K562 (cell line): Measurements from ENCODE around the gene LLCFC1. TPM values are rescaled to one million over a fixed set of nuclear protein-coding genes. Genes with fewer than 3 reads are reported as not detected.

Experiments
- ELF2 ChIP-seq: fragments of 250-450 bp; sonication (Bioruptor Pico); IDR thresholded peaks from 2 replicates; pipeline ENCODE4 v1.5.0; 2021; ENCODE audit warnings: mild to moderate bottlenecking
- ETV1 ChIP-seq: fragments of 450-650 bp; conservative IDR thresholded peaks from 2 replicates; pipeline ENCODE4 v1.6.1; 2016; ENCODE audit warnings: missing genetic modification characterization, control low read depth, low read depth, missing compliant biosample characterization
- GABPB1 ChIP-seq: sonication (generic); formaldehyde crosslinking; IDR thresholded peaks from 2 replicates; pipeline ENCODE4 v1.8.0; 2022; ENCODE audit warnings: mild to moderate bottlenecking, missing genetic modification reagents
- HDAC1 ChIP-seq, 2 experiments: fragments of 450-650 bp; IDR thresholded peaks; 2 replicates each; pipeline ENCODE4 v1.6.1; 2016 to 2017; ENCODE audit warnings: inconsistent platforms in 1 of 2, mild to moderate bottlenecking in 1 of 2, moderate library complexity in 1 of 2
- KDM5B ChIP-seq: fragments of 200-600 bp; sonication (generic); IDR thresholded peaks from 2 replicates; pipeline ENCODE4 v1.6.1; 2012; ENCODE audit warnings: low read depth, mild to moderate bottlenecking, moderate library complexity, low read length, control low read depth, inconsistent platforms; ENCODE audit not compliant: insufficient replicate concordance
- NEUROD1 ChIP-seq: fragments of 150-350 bp; IDR thresholded peaks from 2 replicates; pipeline ENCODE4 v1.6.1; 2014; ENCODE audit warnings: borderline replicate concordance, low read length, low read depth; ENCODE audit not compliant: partially characterized antibody
- NFIC ChIP-seq: fragments of 450-650 bp; IDR thresholded peaks from 2 replicates; pipeline ENCODE4 v1.6.1; 2017; ENCODE audit warnings: mild to moderate bottlenecking, inconsistent platforms
- PCBP1 ChIP-seq: fragments of 200-400 bp; formaldehyde crosslinking; IDR thresholded peaks from 2 replicates; pipeline ENCODE4 v1.6.1; 2018; ENCODE audit warnings: mild to moderate bottlenecking, low read depth, low read length; ENCODE audit not compliant: poor library complexity, severe bottlenecking
- PHF8 ChIP-seq: fragments of 200-600 bp; sonication (generic); IDR thresholded peaks from 2 replicates; pipeline ENCODE4 v1.6.1; 2012; ENCODE audit warnings: mixed run types, mild to moderate bottlenecking, inconsistent platforms, low read length, moderate library complexity, borderline replicate concordance
- PRMT5 ChIP-seq: sonication (generic); formaldehyde crosslinking; IDR thresholded peaks from 2 replicates; pipeline ENCODE4 v1.5.0; 2020; ENCODE audit warnings: missing genetic modification reagents
- PTTG1 ChIP-seq: fragments of 450-650 bp; IDR thresholded peaks from 2 replicates; pipeline ENCODE4 v1.6.1; 2016; ENCODE audit warnings: low read depth, mild to moderate bottlenecking, missing genetic modification characterization, missing compliant biosample characterization
- RAD21 ChIP-seq, 2 experiments: fragments of 250-450 bp in 1 of 2; fragments of 450-650 bp in 1 of 2; sonication (Bioruptor Pico) in 1 of 2; formaldehyde crosslinking in 1 of 2; IDR thresholded peaks in 1 of 2; conservative IDR thresholded peaks in 1 of 2; 2 replicates each; pipeline versions ENCODE4 v1.4.0 to v1.8.0; 2020 to 2022; ENCODE audit warnings: mild to moderate bottlenecking in 2 of 2, moderate library complexity in 1 of 2
- SMC3 ChIP-seq: conservative IDR thresholded peaks from 2 replicates; pipeline ENCODE4 v1.6.1; 2011; ENCODE audit warnings: low read depth, low read length, improper control_type of control experiment; ENCODE audit not compliant: insufficient read depth
- TAL1 ChIP-seq: fragments of 450-650 bp; IDR thresholded peaks from 2 replicates; pipeline ENCODE4 v1.6.1; 2016; ENCODE audit warnings: mild to moderate bottlenecking
- polyA plus RNA-seq, 8 experiments: library from polyadenylated mRNA; depleted of rRNA in 4 of 8; stranded (reverse) in 5 of 8; unstranded in 3 of 8; fragments of >200 nt; fragmentation: Nextera tagmentation in 2 of 8; fragmentation: Illumina TruSeq in 1 of 8; extraction: Ambion mirVana in 2 of 8; extraction: Trizol in 1 of 8; gene quantifications; 2 replicates each; pipeline versions ENCODE4 v1.2.1 to v1.2.3, GENCODE V29; 2011 to 2014; ENCODE audit warnings: inconsistent platforms in 1 of 8, missing spikeins in 1 of 8
- total RNA-seq, 7 experiments: library from RNA; depleted of rRNA in 6 of 7; stranded (reverse); fragments of >200 nt in 6 of 7; fragmentation: Illumina TruSeq in 2 of 7; extraction: Trizol in 2 of 7; gene quantifications; 2 replicates each; pipeline versions ENCODE4 v1.2.1 to v1.2.3, GENCODE V29; 2011 to 2021; ENCODE audit warnings: low replicate concordance in 1 of 7
- TF ChIP-seq, protein P1 (sequence below): fragments of 450-650 bp; IDR thresholded peaks from 2 replicates; pipeline ENCODE4 v1.7.0; 2016; ENCODE audit warnings: borderline replicate concordance
- TF ChIP-seq, protein P2 (sequence below): fragments of 250-450 bp; sonication (Bioruptor Pico); IDR thresholded peaks from 2 replicates; pipeline ENCODE4 v1.4.0; 2020; ENCODE audit warnings: borderline replicate concordance
- TF ChIP-seq, protein P3 (sequence below): IDR thresholded peaks from 2 replicates; pipeline ENCODE4 v1.6.1; 2014; ENCODE audit warnings: antibody characterized with exemption
- TF ChIP-seq, protein P4 (sequence below): fragments of 450-650 bp; formaldehyde crosslinking; IDR thresholded peaks from 2 replicates; pipeline ENCODE4 v1.4.0; 2020; ENCODE audit warnings: mild to moderate bottlenecking, moderate library complexity
- TF ChIP-seq, protein P5 (sequence below): sonication (generic); formaldehyde crosslinking; IDR thresholded peaks from 2 replicates; pipeline ENCODE4 v1.8.1; 2023; ENCODE audit warnings: mild to moderate bottlenecking, missing genetic modification reagents

Gene LLCFC1
- total and polyA plus RNA-seq, 9 of the 15 experiments (the other 6 are each of a cell fraction or from before 2014, with no cell fraction given), result not detected

DNA sequence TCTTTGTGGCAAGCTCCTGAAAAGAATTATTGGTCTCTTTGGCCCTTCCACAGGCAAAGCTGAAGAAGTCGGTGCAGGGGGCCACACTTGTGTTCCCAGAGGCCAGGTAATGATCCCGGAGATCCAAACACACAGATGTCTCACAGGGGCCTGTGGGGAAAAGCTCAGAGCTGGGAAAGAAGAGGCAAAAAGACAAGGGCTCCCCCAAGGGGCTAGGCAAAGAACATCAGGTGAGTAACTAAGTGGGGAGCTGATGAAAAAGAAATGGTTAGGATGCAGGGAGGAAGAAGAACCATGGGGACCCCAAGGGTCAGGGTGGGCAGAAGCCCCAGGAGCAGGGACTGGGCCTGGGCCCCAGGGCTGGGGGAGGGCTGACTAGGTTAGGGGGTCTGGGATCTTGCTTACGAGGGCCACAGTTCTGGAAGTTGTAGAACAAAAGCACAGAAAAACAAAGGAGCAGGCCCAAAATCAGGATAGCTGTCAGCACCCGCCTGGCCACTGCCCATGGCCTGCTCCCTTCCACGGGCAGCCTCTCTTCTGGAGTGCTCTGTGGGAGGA is 21.8 kb downstream of the LLCFC1 start (continued):
- TF ChIP-seq ETV1 (tag), result no peak
- TF ChIP-seq GABPB1, result no peak
- peak; percentile 54 to 82 for TF ChIP-seq RAD21 (CRISPR knock-in tag; conservative IDR thresholded peaks at IDR 0.05 in 1 of 2, IDR thresholded peaks at IDR 0.05 in 1 of 2)
- TF ChIP-seq SMC3, result peak; percentile 16; the same call in 1 of the 2 replicates
- TF ChIP-seq PCBP1, result no peak
- no peak for TF ChIP-seq ELF2 (CRISPR knock-in tag)
- TF ChIP-seq, protein P1, sequence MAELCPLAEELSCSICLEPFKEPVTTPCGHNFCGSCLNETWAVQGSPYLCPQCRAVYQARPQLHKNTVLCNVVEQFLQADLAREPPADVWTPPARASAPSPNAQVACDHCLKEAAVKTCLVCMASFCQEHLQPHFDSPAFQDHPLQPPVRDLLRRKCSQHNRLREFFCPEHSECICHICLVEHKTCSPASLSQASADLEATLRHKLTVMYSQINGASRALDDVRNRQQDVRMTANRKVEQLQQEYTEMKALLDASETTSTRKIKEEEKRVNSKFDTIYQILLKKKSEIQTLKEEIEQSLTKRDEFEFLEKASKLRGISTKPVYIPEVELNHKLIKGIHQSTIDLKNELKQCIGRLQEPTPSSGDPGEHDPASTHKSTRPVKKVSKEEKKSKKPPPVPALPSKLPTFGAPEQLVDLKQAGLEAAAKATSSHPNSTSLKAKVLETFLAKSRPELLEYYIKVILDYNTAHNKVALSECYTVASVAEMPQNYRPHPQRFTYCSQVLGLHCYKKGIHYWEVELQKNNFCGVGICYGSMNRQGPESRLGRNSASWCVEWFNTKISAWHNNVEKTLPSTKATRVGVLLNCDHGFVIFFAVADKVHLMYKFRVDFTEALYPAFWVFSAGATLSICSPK, result 0 out of 2 replicates have a peak, but pooled peaks have one; percentile 22
- peak; percentile 38 for TF ChIP-seq KDM5B
- no peak for TF ChIP-seq PTTG1 (tag)
- no peak for TF ChIP-seq PRMT5
- TF ChIP-seq PHF8, result no peak
- no peak for TF ChIP-seq NFIC
- peak; percentile 14 for TF ChIP-seq NEUROD1
- TF ChIP-seq HDAC1 (IDR thresholded peaks at IDR 0.05), result no peak
- TF ChIP-seq, protein P2, sequence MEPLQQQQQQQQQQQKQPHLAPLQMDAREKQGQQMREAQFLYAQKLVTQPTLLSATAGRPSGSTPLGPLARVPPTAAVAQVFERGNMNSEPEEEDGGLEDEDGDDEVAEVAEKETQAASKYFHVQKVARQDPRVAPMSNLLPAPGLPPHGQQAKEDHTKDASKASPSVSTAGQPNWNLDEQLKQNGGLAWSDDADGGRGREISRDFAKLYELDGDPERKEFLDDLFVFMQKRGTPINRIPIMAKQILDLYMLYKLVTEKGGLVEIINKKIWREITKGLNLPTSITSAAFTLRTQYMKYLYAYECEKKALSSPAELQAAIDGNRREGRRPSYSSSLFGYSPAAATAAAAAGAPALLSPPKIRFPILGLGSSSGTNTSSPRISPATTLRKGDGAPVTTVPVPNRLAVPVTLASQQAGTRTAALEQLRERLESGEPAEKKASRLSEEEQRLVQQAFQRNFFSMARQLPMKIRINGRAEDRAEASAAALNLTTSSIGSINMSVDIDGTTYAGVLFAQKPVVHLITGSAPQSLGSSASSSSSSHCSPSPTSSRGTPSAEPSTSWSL (CRISPR knock-in tag), result no peak
- TF ChIP-seq, protein P3, sequence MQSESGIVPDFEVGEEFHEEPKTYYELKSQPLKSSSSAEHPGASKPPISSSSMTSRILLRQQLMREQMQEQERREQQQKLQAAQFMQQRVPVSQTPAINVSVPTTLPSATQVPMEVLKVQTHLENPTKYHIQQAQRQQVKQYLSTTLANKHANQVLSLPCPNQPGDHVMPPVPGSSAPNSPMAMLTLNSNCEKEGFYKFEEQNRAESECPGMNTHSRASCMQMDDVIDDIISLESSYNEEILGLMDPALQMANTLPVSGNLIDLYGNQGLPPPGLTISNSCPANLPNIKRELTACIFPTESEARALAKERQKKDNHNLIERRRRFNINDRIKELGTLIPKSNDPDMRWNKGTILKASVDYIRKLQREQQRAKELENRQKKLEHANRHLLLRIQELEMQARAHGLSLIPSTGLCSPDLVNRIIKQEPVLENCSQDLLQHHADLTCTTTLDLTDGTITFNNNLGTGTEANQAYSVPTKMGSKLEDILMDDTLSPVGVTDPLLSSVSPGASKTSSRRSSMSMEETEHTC, result no peak
- TF ChIP-seq TAL1, result no peak
- TF ChIP-seq, protein P4, sequence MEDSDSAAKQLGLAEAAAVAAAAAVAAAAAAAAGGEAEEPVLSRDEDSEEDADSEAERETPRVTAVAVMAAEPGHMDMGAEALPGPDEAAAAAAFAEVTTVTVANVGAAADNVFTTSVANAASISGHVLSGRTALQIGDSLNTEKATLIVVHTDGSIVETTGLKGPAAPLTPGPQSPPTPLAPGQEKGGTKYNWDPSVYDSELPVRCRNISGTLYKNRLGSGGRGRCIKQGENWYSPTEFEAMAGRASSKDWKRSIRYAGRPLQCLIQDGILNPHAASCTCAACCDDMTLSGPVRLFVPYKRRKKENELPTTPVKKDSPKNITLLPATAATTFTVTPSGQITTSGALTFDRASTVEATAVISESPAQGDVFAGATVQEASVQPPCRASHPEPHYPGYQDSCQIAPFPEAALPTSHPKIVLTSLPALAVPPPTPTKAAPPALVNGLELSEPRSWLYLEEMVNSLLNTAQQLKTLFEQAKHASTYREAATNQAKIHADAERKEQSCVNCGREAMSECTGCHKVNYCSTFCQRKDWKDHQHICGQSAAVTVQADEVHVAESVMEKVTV (CRISPR knock-in tag), result 0 out of 2 replicates have a peak, but pooled peaks have one; percentile 6
- TF ChIP-seq, protein P5, sequence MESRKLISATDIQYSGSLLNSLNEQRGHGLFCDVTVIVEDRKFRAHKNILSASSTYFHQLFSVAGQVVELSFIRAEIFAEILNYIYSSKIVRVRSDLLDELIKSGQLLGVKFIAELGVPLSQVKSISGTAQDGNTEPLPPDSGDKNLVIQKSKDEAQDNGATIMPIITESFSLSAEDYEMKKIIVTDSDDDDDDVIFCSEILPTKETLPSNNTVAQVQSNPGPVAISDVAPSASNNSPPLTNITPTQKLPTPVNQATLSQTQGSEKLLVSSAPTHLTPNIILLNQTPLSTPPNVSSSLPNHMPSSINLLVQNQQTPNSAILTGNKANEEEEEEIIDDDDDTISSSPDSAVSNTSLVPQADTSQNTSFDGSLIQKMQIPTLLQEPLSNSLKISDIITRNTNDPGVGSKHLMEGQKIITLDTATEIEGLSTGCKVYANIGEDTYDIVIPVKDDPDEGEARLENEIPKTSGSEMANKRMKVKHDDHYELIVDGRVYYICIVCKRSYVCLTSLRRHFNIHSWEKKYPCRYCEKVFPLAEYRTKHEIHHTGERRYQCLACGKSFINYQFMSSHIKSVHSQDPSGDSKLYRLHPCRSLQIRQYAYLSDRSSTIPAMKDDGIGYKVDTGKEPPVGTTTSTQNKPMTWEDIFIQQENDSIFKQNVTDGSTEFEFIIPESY, result 0 out of 2 replicates have a peak, but pooled peaks have one; percentile 24
